OCI-LY3 (cell line): ENCODE measurements around the gene PKP3.

ENCODE experiments used
- CTCF ChIP-seq: fragments of 200-600, 300-600 bp; sonication (generic); IDR thresholded peaks from 2 replicates; pipeline ENCODE4 v1.5.1; 2014; ENCODE audit warnings: antibody characterized with exemption, low read length, low read depth
- EZH2phosphoT487 ChIP-seq: fragments of 200-600 bp; shearing (Covaris generic); IDR thresholded peaks from 2 replicates; pipeline ENCODE4 v1.6.1; 2018; ENCODE audit warnings: antibody characterized with exemption, mixed run types, low read depth

GRCh38 chr11:408154-409007 lies 14.4 kb downstream of the PKP3 start:
- TF ChIP-seq CTCF: no peak
- no peak for TF ChIP-seq EZH2phosphoT487
